ENCODE results near the gene FANCD2OS.

The FANCD2OS gene

GRCh38 chr3:10121064-10121463 is 13.0 kb upstream of the FANCD2OS start:
- TF ChIP-seq CTCF (IDR thresholded peaks at IDR 0.05) (no peak), ZFX (IDR thresholded peaks at IDR 0.05; ENCODE audit: borderline replicate concordance) (no peak)
- no peak overlapping the region for H3K27ac ChIP-seq

- no peak for TF ChIP-seq CTCF (IDR thresholded peaks at IDR 0.05)
- TF ChIP-seq ZFX (IDR thresholded peaks at IDR 0.05; ENCODE audit: borderline replicate concordance): no peak
- H3K27ac ChIP-seq: no peak overlapping the region
Observed at GRCh38 chr3:10119376-10119775, 11.3 kb upstream of the FANCD2OS start.

- no peak overlapping the region for H3K27ac ChIP-seq
- TF ChIP-seq CTCF (IDR thresholded peaks at IDR 0.05) (no peak), ZFX (IDR thresholded peaks at IDR 0.05; ENCODE audit: borderline replicate concordance) (no peak)
Observed at GRCh38 chr3:10116928-10117327, 8.9 kb upstream of the FANCD2OS start.

- no peak for TF ChIP-seq CTCF (IDR thresholded peaks at IDR 0.05)
- peak overlapping the region; percentile 71 for H3K27ac ChIP-seq
Observed at GRCh38 chr3:10116138-10116460, 8.0 kb upstream of the FANCD2OS start.

- TF ChIP-seq ZFX (IDR thresholded peaks at IDR 0.05; ENCODE audit: borderline replicate concordance) (no peak), CTCF (IDR thresholded peaks at IDR 0.05) (no peak)
- H3K27ac ChIP-seq: peak within 1 kb of the TSS; percentile 71
Observed at GRCh38 chr3:10115326-10116137, 7.5 kb upstream of the FANCD2OS start, which contains the start of gene BRK1. Gene BRK1 (plus strand): TSS chr3:10115675. CDS start chr3:10115702, 27 bp downstream.

GRCh38 chr3:10106919-10107318 is 1.1 kb downstream of the FANCD2OS start:
- no peak for TF ChIP-seq ZFX (IDR thresholded peaks at IDR 0.05; ENCODE audit: borderline replicate concordance)
- TF ChIP-seq CTCF (IDR thresholded peaks at IDR 0.05): no peak
- H3K27ac ChIP-seq: no peak overlapping the region

GRCh38 chr3:10099041-10099440 is 9.0 kb downstream of the FANCD2OS start:
- TF ChIP-seq CTCF (IDR thresholded peaks at IDR 0.05) (no peak), ZFX (IDR thresholded peaks at IDR 0.05; ENCODE audit: borderline replicate concordance) (no peak)
- H3K27ac ChIP-seq: no peak overlapping the region

All from 22Rv1 (cell line).